Fibroblast of skin of right biceps (primary cell): ENCODE data around the gene DPF3.
A peak's percentile ranks its signal among the peaks of the same experiment; 100 is the strongest.

Experiments
- DNase-seq: peaks from one replicate; pipeline ENCODE4 v3.0.0-alpha.2; 2013

The DPF3 gene

GRCh38 chr14:72708708-72709475 is 185.0 kb downstream of the DPF3 start:
- DNase-seq, result no peak

- DNase-seq, result no peak
Observed at GRCh38 chr14:72708222-72708621, 185.7 kb downstream of the DPF3 start.

DNA sequence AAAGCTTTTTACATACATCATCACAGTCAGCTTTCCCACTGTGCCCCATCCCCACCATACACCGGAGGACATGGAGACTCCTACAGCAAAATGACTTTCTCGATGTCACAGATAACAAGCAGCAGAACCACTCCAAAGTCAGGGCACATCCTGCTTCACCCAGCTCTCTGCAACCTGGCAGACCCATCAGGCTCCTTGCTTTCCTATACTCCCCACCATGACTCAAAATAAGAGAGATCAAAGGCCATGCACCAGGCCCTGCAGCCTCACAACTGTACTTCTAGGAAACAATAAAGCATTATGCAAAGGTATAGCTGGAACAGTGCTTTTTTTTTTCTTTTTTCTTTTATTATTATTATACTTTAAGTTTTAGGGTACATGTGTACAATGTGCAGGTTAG is 187.4 kb downstream of the DPF3 start:
- no peak for DNase-seq

- DNase-seq, result no peak
Observed at GRCh38 chr14:72704502-72704901, 189.4 kb downstream of the DPF3 start.

DNA sequence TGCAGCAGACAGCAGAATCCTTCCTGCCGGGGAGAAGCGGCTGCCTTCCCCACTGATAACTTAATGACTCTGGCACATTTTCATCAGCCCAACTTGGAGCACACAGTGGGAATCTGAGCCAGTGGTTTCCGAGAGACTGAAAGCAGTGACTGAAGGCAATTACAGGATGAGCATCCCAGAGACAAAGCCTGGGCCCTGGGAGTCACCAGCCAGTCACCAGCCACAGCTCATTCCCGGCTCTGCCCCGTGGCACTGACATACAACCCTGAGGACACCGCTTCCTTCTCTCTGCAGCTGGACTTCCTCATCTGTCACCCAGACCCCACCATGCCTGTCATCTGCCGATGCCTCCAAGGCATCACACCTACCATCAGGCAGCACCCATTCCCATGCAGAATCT is 192.3 kb downstream of the DPF3 start:
- DNase-seq, result peak; percentile 48

DNA sequence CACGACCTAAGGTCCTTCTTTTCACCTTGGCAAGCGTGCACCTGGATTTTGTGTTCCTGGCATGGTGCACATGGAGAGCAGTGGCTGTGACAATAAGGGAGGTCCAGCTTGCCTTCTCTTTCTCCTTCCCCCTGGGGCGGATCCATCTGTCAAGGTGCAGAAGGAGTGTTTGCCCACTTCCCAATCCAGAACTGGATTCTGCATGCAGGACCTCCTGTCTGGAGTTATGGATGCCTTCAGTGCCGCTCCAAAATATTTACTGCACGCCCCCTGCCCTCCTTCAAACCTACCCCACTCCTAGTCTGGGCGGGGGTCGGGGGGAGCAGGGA is 192.7 kb downstream of the DPF3 start:
- no peak for DNase-seq

GRCh38 chr14:72700338-72701236 is 193.3 kb downstream of the DPF3 start:
- DNase-seq, result peak; percentile 31

GRCh38 chr14:72699852-72700257 is 194.0 kb downstream of the DPF3 start:
- DNase-seq, result peak; percentile 88

- no peak for DNase-seq
Observed at GRCh38 chr14:72699443-72699842, 194.5 kb downstream of the DPF3 start.

GRCh38 chr14:72692696-72693095 is 201.2 kb downstream of the DPF3 start:
- DNase-seq, result no peak

- DNase-seq, result no peak
Observed at GRCh38 chr14:72690324-72690723, 203.6 kb downstream of the DPF3 start.

GRCh38 chr14:72688990-72689671 is 204.8 kb downstream of the DPF3 start:
- DNase-seq, result no peak

DNA sequence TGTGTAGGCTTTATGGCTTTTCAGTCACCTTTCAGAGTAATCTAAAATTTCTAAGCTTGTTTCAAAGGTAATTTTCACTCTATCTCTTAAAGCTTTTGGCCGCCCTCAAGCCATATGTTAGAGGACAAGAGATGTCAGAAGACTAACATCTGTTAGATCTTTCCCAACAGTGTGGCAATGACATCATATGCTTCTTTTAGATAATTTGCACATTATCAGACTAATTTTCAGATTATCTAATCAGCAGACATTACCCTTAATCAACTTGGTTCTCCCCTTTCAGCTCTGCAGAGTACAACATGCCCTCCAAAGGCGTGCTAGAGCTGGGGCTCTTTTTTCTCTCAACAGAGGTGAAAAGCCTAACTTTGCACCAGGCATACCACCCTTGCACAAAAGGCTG is 207.1 kb downstream of the DPF3 start:
- DNase-seq, result no peak

GRCh38 chr14:72686101-72686500 is 207.8 kb downstream of the DPF3 start:
- DNase-seq, result peak; percentile 51

DNA sequence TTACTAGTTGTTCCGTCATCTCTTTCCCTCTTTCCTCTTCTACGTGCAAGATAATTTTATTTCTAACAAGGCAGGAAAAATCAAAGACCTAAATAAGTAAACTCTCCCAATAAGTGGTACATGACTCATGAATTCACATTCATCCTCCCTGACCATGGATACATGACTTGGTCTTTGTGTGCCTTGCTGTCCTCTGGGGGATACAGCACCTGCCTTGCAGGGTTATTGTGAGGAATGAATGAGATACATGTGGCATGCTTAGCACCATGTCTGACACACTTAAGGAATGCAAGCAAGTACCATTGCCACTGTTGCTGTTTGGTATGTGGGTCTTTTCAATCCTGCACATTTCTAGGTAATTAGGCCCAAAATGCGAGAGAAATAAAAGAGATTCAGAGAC is 208.4 kb downstream of the DPF3 start:
- peak; percentile 40 for DNase-seq

- DNase-seq, result no peak
Observed at GRCh38 chr14:72683787-72684186, 210.1 kb downstream of the DPF3 start.

DNA sequence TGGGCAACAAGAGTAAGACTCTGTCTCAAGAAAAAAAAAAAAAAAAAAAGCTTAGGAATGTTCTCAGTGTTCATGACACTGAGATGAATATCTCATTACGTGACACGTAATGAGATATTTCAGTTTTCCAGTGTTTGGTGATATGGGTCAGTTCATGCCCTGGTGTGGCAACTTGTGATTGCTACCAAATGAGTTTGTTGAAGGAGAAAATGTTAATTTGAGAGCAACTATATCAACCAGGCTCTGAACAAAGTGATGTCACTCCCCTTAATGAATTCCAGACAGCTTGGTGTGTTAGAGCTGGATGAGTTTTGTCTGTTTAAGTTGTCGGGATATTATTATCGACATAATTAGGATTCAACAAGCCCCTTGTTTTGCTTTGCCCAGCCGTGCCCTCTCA is 211.7 kb downstream of the DPF3 start:
- peak; percentile 87 for DNase-seq

DNA sequence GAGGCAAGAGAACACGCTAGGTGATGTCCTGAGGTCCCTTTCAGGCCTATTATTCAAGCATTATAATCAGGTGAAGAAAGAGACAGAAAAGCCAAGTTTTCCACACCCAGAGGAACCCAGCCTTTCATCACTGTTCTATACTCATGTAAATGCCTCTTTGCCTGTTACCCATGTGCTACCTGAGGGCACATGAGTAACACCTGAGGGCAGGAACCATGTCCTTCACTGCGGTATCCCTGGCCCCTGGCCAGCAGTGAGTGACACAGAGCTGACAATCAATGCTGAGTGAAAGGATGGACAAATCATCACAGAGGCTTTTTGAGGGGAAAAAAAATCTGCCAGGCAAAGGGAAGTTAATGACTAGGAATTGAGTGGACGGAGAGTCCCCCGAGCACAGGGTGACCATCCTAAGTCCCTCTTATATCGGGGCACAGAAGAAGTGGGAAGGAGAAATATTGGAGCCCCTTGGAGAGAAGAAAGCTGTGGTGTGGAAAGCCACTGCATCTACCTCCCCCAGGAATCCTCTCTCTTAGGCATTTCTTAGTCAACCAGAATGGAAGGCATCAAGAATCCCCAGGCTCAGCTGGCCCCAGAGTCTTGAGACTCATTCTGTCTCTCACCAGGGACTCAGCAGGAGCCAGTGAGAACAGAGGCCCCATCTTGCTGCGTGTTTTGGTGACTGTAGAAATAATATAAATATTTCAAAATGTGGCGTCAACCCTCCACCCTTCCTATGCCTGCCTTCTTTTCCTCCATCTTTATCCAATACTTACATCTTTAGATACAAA is 212.9 kb downstream of the DPF3 start:
- no peak for DNase-seq

DNA sequence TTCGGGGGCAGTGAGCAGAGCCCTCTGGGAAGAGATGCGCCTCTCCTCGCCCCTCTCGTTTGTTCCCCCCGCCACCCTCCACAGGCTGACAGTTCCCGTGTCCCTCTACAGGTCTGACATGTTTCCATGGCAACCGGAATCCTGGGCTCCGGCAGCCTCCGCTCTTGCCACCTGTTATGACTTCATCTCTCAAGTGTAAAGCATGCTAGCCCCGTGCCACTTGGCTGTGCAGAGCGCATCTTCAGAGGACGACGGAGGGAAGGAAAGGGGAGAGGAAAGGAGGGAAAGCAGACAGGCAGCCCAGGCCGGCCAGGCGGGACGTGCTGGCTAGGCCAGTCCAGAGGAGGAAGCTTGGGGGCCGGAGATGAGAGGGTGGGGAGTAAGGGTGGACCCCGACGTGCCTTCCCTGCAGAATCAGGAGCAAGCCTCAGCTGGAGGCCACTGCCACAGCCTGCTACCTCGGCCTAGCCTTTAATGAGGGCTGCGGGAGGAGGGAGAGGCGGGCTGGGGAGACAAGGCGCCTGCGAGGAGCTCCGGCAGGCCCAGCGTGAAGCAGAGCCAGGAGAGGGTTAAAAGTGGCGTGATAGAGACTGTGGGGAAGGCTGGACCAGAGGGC is 214.3 kb downstream of the DPF3 start:
- DNase-seq, result no peak

- peak; percentile 47 for DNase-seq
Observed at GRCh38 chr14:72679141-72679535, 214.8 kb downstream of the DPF3 start.

DNA sequence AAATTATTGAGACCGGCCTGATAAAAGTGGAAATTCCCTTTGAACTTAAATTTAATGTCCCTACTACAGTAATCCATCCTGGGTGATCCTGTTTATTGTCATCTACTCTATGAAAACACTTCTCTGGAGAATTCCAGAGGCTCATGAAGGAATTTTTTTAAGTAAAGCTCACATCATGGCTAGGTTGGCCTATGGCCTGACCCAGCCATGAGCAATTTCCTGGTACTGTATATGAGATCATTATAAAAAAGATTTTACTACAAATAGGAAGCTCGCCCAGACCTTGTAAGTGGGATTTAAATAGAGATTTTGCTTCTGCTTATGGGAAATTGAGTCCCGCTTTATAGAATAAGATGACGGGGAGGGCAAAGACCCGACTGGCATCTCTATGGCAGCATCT is 215.5 kb downstream of the DPF3 start:
- DNase-seq, result peak; percentile 72

- no peak for DNase-seq
Observed at GRCh38 chr14:72677664-72678063, 216.2 kb downstream of the DPF3 start.
